C4-2B (cell line): ENCODE measurements around the gene GTF2F1.

Source experiments
- ZFX ChIP-seq: fragments of 450-650 bp; IDR thresholded peaks from 2 replicates; pipeline ENCODE4 v1.6.1; 2017
- TF ChIP-seq, protein P1 (sequence below): fragments of 450-650 bp; conservative IDR thresholded peaks from 2 replicates; pipeline ENCODE4 v1.5.1; 2017; ENCODE audit warnings: mild to moderate bottlenecking

DNA sequence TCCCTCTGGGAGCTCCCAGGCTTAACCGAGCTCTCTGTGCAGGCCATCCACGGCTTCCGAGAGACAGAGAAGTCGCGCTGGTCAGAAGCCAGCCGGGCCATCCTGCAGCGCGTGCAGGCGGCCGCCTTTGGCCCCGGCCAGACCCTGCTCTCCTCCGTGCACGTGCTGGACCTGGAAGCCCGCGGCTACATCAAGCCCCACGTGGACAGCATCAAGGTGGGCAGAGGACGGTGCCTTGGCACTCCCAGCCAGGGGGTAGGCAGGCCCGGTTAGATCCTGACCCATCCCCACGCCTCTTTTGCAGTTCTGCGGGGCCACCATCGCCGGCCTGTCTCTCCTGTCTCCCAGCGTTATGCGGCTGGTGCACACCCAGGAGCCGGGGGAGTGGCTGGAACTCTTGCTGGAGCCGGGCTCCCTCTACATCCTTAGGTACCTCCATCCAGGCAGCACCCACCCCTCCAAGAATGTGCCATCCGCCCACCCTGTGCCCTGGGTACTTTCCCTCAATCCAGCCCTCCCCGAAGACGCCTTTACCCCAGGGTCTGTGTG is 18.7 kb downstream of the GTF2F1 start:
- TF ChIP-seq, protein P1, sequence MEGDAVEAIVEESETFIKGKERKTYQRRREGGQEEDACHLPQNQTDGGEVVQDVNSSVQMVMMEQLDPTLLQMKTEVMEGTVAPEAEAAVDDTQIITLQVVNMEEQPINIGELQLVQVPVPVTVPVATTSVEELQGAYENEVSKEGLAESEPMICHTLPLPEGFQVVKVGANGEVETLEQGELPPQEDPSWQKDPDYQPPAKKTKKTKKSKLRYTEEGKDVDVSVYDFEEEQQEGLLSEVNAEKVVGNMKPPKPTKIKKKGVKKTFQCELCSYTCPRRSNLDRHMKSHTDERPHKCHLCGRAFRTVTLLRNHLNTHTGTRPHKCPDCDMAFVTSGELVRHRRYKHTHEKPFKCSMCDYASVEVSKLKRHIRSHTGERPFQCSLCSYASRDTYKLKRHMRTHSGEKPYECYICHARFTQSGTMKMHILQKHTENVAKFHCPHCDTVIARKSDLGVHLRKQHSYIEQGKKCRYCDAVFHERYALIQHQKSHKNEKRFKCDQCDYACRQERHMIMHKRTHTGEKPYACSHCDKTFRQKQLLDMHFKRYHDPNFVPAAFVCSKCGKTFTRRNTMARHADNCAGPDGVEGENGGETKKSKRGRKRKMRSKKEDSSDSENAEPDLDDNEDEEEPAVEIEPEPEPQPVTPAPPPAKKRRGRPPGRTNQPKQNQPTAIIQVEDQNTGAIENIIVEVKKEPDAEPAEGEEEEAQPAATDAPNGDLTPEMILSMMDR, result no peak
- no peak for TF ChIP-seq ZFX
